ENCODE results near the gene KDM1B.

KDM1B gene

GRCh38 chr6:18262702-18263417 is 107.6 kb downstream of the KDM1B start:
- DNase-seq (ENCODE audit: low read depth in 2 of 2) = peak; percentile 27 to 30

GRCh38 chr6:18263418-18264218 is 108.4 kb downstream of the KDM1B start:
- no peak for DNase-seq (ENCODE audit: low read depth in 2 of 2)

- peak; percentile 76 to 78 for DNase-seq (ENCODE audit: low read depth in 2 of 2)
Observed at GRCh38 chr6:18264219-18264922, 109.1 kb downstream of the KDM1B start, which contains the start of gene DEK. Gene DEK (minus strand): TSS chr6:18264530. CDS start chr6:18263987, 543 bp downstream.

GRCh38 chr6:18264923-18265377 is 109.7 kb downstream of the KDM1B start:
- DNase-seq (ENCODE audit: low read depth in 2 of 2) = no peak

- DNase-seq (ENCODE audit: low read depth in 2 of 2) = no peak
Observed at GRCh38 chr6:18265787-18266522, 110.7 kb downstream of the KDM1B start.

GRCh38 chr6:18266523-18266912 is 111.3 kb downstream of the KDM1B start:
- DNase-seq (ENCODE audit: low read depth in 2 of 2) = no peak

- DNase-seq (ENCODE audit: low read depth in 2 of 2) = no peak
Observed at GRCh38 chr6:18268066-18268465, 112.8 kb downstream of the KDM1B start.

- DNase-seq (ENCODE audit: low read depth in 2 of 2) = no peak
Observed at GRCh38 chr6:18269253-18269652, 114.0 kb downstream of the KDM1B start.

- no peak for DNase-seq (ENCODE audit: low read depth in 2 of 2)
Observed at GRCh38 chr6:18269717-18270116, 114.5 kb downstream of the KDM1B start.

- DNase-seq (ENCODE audit: low read depth in 2 of 2) = no peak
Observed at GRCh38 chr6:18270216-18270615, 115.0 kb downstream of the KDM1B start.

All from activated CD4-positive, alpha-beta T cell treated with anti-CD3 and anti-CD28 coated beads for 24 hours (primary cell).